Inferior parietal cortex (tissue), 1 donor: ENCODE results near the gene PARG.
"Not testable (repeated sequence)": the region's sequence is repeated elsewhere in the genome, so short reads cannot be mapped to it uniquely, and the experiment has no call there.

Source experiments
- DNase-seq: peaks from one replicate; pipeline ENCODE4 v3.0.0-alpha.2; 2016; ENCODE audit errors: extremely low spot score

PARG gene

GRCh38 chr10:49941447-49942338 lies at the start of gene PARG, which contains the start of gene TIMM23B:
TSS of gene PARG (minus strand) at chr10:49942027. CDS start at chr10:49941725, 302 bp downstream.
TSS of gene TIMM23B (plus strand) at chr10:49942053. CDS start at chr10:49942195, 142 bp downstream.
- DNase-seq, result peak; percentile 88

GRCh38 chr10:49988376-49988775 lies 46.5 kb upstream of the PARG start, which contains the start of gene AGAP6:
TSS of gene AGAP6 (plus strand) at chr10:49988406. CDS start at chr10:49988716, 310 bp downstream.
- DNase-seq, result not testable (repeated sequence)

GRCh38 chr10:49987207-49987606 lies 45.4 kb upstream of the PARG start:
- DNase-seq, result not testable (repeated sequence)

- DNase-seq, result not testable (repeated sequence)
Measured at GRCh38 chr10:49977756-49978155, 35.9 kb upstream of the PARG start.

- not testable (repeated sequence) for DNase-seq
Measured at GRCh38 chr10:49972094-49972493, 30.3 kb upstream of the PARG start.

- not testable (repeated sequence) for DNase-seq
Measured at GRCh38 chr10:49971466-49971865, 29.6 kb upstream of the PARG start.

- DNase-seq, result not testable (repeated sequence)
Measured at GRCh38 chr10:49970331-49970857, 28.6 kb upstream of the PARG start.

GRCh38 chr10:49953122-49953521 lies 11.3 kb upstream of the PARG start:
- not testable (repeated sequence) for DNase-seq

GRCh38 chr10:49952006-49952405 lies 10.2 kb upstream of the PARG start:
- not testable (repeated sequence) for DNase-seq

GRCh38 chr10:49948737-49949136 lies 6.9 kb upstream of the PARG start:
- not testable (repeated sequence) for DNase-seq

- not testable (repeated sequence) for DNase-seq
Measured at GRCh38 chr10:49948142-49948541, 6.3 kb upstream of the PARG start.

- DNase-seq, result not testable (repeated sequence)
Measured at GRCh38 chr10:49943607-49944006, 1.8 kb upstream of the PARG start.

- DNase-seq, result peak; percentile 3
Measured at GRCh38 chr10:49942339-49942705, 495 bp upstream of the PARG start.

GRCh38 chr10:49931959-49932728 lies 9.7 kb downstream of the PARG start:
- DNase-seq, result not testable (repeated sequence)

- not testable (repeated sequence) for DNase-seq
Measured at GRCh38 chr10:49931276-49931675, 10.6 kb downstream of the PARG start.

- DNase-seq, result not testable (repeated sequence)
Measured at GRCh38 chr10:49923572-49923971, 18.3 kb downstream of the PARG start.

- DNase-seq, result not testable (repeated sequence)
Measured at GRCh38 chr10:49922041-49922440, 19.8 kb downstream of the PARG start.

- not testable (repeated sequence) for DNase-seq
Measured at GRCh38 chr10:49917927-49918326, 23.9 kb downstream of the PARG start.

GRCh38 chr10:49916451-49916850 lies 25.4 kb downstream of the PARG start:
- DNase-seq, result not testable (repeated sequence)

- not testable (repeated sequence) for DNase-seq
Measured at GRCh38 chr10:49910295-49910694, 31.5 kb downstream of the PARG start.

- DNase-seq, result not testable (repeated sequence)
Measured at GRCh38 chr10:49908290-49909080, 33.3 kb downstream of the PARG start.
